ENCODE measurements around the gene NFYC.
"Not testable (repeated sequence)": the region's sequence is repeated elsewhere in the genome, so short reads cannot be mapped to it uniquely, and the experiment has no call there.

Gene NFYC

DNA sequence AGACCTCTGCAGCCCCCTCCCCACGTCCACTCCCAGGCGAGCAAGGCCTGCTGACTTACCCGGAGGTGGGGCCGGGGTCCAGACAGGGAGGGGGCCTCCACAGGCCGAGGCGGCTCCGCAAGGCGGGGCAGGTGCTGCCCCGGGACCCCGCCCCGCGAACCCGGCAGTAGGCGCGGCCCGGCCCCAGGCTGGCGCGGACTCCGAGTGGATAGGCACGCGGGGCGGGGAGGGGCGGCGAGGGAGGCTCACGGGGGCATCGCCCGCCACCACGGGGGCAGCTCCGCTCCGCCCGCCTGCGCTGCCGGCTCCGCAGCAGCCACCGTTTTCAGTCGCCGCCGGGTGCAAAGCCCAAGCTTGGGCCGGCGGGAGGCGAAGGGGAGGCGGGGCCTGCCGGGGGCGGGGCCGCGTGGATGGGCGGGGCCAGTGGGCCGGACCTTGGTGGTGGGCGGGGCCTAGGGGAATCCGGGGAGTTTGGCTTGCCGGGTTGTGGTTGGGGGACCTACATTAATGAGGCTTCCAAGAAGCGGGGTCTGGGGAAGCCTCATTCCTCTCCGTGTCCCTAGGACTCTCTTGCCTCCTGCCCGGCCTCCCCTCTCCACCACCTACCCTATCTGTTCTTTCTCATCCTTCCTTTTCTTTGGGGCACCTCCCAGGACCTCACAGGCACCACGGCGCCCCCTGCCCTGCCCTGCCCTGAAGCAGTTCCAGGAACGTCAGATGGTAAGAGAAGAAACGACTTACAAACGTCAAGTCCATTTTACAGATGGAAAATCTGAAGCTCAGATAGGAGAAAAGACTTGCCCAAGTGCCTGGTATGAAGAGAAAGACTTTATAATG is 26.0 kb upstream of the NFYC start, which contains the start of gene RIMS3:
TSS of gene RIMS3 (minus strand) at position 348 of the 837 bp plus-strand sequence. CDS start 23,757 bp downstream, outside the sequence.
- peak; percentile 77 for DNase-seq

DNA sequence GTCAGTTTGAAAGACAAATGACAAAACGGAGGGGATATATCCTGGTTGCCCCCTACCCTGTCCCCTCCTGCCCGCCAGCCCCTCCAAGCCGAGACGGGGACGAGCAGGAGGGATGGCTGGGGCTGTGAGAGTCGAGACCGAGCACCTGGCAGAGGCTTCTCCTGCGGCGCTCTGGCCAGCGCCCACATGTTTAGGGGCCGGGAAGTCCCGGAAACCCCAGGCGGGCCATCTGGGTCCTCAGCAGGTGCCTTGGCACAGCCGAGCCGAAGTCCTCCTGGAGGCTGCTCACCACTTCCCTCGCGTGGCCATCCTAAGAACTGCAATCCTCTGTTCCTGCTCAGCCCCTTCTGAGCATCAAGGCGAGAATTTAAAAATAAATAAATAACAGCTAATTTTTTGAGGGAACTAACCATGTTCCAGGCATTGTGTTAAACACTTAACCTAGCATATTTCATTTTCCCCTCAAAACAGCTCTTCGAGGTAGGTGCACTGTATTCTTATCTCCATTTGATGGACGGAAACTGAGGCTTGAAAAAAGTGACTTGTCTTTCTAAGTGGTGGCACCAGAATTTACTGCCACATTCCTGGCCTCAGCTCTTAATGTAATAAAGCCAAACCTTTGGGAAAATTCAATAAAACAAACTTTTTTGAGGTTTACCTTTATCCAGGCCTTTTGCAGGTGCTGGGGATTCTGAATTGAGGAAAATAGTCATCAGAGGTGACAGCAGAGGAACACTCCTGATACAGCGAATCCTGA is 22.6 kb upstream of the NFYC start:
- DNase-seq, result peak; percentile 76

DNA sequence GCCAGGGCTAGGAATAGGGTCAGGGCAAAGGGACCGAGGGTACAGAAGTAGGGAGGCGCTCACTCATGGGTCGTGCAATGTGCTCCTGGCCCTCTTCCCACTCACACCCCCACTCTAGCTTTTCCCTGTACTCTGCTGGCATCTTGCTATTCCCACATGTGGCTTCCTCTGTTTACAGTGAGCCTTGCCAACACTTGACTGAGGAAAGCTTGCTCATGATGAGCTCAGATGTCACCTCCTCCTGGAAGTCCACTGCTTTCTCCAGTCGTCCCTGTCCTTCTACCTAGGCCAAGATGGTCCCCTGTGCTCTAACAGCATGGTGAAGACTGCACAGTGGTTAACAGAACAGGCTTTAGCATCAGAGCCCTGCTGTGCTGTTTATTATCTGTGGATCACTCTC is 18.1 kb upstream of the NFYC start:
- no peak for DNase-seq

GRCh38 chr1:40676501-40676900 is 15.0 kb upstream of the NFYC start:
- DNase-seq, result no peak

- no peak for DNase-seq
Measured at GRCh38 chr1:40679165-40679953, 12.1 kb upstream of the NFYC start.

GRCh38 chr1:40684669-40685068 is 6.8 kb upstream of the NFYC start:
- DNase-seq, result peak; percentile 54

- DNase-seq, result no peak
Measured at GRCh38 chr1:40687059-40687458, 4.4 kb upstream of the NFYC start.

DNA sequence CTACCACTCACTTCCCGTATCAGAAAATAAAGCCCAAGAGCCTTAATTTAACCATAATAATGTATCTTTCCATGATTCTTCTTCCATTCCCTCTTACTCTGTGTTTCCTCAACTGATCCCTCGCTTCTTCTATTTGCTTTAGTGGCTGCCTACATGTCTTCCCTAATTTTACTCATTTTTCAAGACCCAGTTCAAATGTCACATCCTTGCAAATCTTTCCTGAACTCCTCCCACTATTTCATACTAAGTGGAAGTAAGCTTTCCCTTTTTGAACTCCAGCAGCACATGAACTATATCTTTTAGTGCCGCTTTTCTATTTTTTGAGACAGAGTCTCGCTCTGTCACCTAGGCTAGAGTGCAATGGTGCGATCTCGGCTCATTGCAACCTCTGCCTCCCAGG is 3.8 kb upstream of the NFYC start:
- DNase-seq, result peak; percentile 52

DNA sequence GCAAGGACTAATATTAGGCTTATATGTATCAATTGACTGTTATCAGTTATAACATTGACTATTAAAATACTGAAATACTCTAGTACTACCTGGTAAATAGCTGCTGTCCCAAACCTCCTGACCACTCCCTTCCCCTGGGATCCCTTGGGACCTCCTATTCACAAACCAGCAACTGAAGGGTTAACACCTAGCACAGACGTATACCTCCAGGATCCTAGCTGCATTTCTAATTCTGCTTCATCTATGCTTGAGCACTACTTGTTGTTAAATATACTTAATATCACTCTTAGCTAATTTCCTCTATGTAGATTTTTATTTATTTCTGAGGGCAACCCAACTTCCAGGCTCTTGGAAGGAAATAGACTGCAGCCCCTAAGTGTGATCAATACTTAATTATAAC is 1.8 kb upstream of the NFYC start:
- no peak for DNase-seq

DNA sequence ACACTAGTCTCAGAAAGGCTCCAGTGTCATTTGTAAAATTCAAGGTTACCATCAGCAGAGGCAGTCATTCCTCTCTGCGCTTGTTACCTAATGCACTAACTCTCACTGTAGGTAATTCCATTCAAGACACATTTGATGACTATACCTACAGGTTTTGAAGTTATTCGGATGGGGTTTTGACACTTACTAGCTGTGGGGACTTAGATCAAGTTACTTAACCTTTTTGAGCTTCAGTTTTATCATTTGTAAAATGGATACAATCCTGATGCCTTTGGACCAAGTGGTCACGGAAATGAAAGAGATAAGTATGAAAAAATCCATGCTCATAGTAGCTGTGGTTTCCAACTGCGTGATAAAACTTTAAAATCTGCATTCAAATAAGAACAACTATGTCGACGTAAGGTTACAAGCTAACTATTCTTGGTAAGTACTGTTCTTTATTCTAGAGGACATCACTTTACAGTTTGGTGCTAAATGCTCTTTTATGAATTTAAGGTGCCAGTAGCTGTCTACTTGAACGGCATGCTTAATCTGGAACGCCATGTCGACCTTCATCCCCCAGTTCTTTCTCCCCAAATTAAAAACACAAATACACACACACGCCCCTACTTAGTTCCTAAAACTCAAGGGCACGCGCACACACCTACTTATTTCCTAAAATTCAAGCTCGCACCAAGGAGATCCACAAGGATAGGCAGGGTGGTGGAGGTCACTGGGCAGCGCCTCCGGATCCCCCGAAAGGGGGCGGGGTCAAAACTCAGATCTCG is 550 bp upstream of the NFYC start:
- no peak for DNase-seq

DNA sequence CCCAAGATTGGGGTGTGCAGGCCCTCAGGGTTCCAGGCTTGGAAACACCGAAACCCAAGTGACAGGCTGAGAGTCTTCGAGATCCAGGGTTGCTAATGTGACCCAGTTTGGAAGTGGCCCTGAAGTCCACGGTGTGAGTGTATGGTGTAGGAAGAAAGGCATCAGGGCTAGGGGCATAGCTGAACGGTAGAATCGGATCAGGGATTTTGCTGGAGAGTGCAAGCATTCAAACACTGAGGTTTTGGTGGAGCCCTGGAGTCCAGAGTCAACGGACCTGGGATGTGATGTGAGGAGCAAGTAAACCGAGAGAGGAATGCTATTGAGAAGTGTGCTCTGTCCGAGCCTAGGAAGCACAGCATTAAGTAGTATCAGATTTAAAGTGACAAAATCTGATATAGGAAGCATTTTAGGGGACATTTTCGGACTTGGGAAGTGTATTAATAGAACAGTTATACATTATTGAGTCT is 958 bp downstream of the NFYC start:
- no peak for DNase-seq

- DNase-seq, result no peak
Measured at GRCh38 chr1:40693425-40693824, 1.9 kb downstream of the NFYC start.

GRCh38 chr1:40694353-40694874 is 2.9 kb downstream of the NFYC start:
- DNase-seq, result no peak

- DNase-seq, result no peak
Measured at GRCh38 chr1:40696294-40696693, 4.8 kb downstream of the NFYC start.

DNA sequence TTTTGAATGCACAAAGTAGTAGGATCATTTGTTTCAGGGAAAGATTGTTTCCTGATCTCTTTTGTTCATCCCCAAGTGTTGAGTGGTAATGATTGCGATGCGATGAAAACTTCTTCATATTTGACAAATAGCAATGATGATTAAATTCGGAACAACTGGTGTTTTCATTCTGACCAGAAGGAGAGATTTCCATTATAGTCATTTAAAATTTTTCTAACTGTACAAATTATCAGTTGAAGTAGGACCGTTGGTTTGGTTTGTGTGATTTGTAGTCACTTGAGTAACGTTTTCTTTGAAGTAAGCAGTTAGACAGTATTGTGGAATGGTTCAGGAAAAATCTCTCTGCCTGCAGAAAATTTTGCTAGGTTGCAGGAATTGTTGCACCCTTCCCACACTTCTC is 5.9 kb downstream of the NFYC start:
- no peak for DNase-seq

DNA sequence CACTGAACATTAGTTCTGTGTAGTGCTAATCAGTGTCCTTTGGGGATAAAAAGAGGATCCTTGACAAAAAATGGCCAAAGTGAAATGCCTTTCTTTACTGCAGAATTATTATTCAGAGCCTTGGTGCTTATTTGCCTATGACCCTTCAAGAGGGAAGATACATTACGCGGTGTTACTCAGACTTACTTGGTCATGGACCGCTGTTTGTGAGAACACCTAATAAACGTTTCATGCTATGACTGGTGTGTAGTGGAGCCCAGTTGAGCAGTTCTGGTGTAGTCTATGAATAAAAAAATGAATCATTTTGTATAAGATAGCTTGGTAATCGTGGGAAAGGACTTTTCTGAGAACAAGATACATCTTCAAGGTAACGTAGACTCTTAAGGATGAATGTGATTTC is 8.3 kb downstream of the NFYC start:
- DNase-seq, result no peak

GRCh38 chr1:40701684-40702083 is 10.2 kb downstream of the NFYC start:
- DNase-seq, result no peak

DNA sequence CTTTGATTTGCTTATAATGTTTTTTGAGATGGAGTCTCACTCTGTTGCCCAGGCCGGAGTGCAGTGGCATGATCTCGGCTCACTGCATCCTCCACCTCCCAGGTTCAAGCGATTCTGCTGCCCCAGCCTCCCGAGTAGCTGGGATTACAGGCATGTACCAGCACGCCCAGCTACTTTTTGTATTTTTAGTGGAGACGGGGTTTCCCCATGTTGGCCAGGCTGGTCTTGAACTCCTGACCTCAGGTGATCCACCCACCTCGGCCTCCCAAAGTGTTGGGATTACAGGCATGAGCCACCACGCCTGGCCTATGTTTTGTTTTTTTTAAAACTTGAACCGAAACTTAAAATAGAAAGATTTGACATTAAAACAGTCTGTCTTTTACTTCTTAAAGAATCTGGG is 11.3 kb downstream of the NFYC start:
- not testable (repeated sequence) for DNase-seq

DNA sequence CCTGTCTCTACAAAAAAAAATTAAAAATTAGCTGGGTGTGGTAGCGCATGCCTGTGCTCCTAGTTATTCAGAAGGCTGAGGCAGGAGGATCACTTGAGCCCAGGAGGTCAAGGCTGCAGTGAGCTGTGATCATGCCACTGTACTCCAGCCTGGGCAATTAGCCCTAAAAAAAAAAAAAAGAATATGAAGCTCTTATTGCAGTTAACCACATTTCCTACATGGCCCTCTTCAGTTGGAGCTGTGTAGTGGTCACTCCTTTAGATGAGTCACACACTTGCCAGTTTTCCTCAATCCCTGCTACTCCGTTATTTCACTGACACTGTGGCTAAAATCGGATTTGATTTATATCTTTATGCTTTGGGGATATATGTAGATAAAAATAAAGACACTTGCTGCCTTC is 11.8 kb downstream of the NFYC start:
- DNase-seq, result peak; percentile 29

- DNase-seq, result no peak
Measured at GRCh38 chr1:40704817-40705733, 13.6 kb downstream of the NFYC start.

DNA sequence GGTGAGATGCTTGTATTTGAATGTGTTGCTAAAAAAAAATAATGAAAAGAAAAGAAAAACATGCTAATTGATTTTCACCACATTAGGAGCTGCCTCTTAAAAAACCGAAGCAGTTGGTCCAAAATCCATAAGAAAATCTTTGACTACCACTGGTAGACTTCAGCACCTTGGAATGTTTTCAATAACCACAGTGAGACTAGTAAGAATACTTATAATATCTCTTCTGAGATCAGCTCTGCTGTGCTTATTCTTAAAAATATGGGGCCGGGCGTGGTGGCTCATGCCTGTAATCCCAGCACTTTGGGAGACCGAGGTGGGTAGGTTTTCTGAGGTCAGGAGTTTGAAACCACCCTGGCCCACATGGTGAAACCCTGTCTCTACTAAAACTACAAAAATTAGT is 15.1 kb downstream of the NFYC start:
- DNase-seq, result no peak
